ENCODE data around the gene NEURL1. TPM values are rescaled to one million over a fixed set of nuclear protein-coding genes. Genes with fewer than 3 reads are reported as not detected.

NEURL1 gene
- total and polyA plus RNA-seq, 2 donors (not counting 3 experiments of a cell fraction or from before 2014, with no cell fraction given): 0.06 to 0.22 TPM

DNA sequence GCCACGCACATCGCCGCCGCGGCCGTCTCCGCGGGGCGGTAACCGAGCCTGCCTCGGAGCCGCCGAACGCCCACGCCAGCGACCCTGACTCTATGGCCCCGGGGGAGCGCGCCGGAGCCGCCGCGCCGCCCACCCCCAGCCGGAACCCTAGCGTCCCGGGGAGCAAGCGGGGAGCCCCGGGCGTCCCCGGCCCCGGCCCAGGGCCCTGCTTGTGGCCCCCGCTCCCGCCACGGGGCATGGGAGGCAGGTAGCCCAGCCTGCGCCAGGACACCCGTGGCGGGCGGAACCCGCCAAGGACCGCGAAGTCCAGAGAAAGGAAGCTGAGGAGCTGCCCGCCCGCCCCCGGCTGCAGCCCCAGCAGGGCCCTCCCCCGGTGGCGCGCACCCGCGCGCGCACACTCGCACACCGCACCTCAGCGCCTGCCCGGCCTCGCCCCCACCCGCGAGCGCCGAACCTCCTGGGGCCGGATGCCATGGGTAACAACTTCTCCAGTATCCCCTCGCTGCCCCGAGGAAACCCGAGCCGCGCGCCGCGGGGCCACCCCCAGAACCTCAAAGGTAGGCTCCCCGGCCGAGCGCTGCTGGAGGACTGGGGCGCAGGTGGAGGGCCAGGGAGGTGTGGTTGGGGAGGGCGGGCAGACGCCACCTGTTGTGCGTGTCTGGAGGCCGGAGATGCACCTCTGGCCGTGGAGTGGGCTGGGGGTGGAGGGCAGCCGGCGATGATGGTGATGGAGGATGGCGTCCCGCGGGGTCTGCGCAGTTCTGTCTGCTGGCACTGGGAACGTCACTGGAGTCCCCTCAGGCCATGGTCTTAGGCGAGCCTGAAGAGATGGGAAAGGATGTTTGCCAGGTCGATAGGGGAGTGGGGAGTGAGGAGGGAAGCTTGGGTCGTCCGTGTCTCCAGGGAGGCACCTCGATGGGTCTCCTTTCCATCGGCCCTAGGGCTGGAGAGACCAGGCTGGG lies 692 bp downstream of the NEURL1 start:
- no peaks in the 10 kb centered on the region for H4K20me1 ChIP-seq (replicated peaks; ENCODE audit: control insufficient read depth, extremely low read depth, insufficient read depth, low read length)
- BruUV-seq (replicated peaks): no TSS peak
- no peaks in the 10 kb centered on the region for H3K36me3 ChIP-seq (ENCODE audit: control insufficient read depth in 2 of 2, extremely low read depth in 1 of 2, insufficient read depth in 2 of 2, low read length in 2 of 2)
- no peaks in the 10 kb centered on the region for H3K79me2 ChIP-seq (ENCODE audit: control insufficient read depth, insufficient read depth, low read length)
- TF ChIP-seq EZH2 (IDR thresholded peaks at IDR 0.05; ENCODE audit: borderline replicate concordance, low read depth, low read length, severe bottlenecking) (peak; percentile 83), GATA2 (IDR thresholded peaks at IDR 0.05; ENCODE audit: insufficient read depth, insufficient read length, low read depth, low read length) (no peak), MYC (IDR thresholded peaks at IDR 0.05; ENCODE audit: low read depth, low read length) (no peak)
- H3K9me3 ChIP-seq (replicated peaks; ENCODE audit: control insufficient read depth, insufficient read depth, low read length): no peaks in the 10 kb centered on the region
- peak overlapping the region; percentile 59 for H3K4me2 ChIP-seq (ENCODE audit: insufficient read depth, low read length)
- H3K4me1 ChIP-seq (ENCODE audit: control insufficient read depth, extremely low read depth, insufficient read depth, low read length): peaks cover 11% of the 10 kb centered on the region
- peak overlapping the region in 2 of 3 experiments; percentile 34 to 43 for H3K4me3 ChIP-seq (replicated peaks in 1 of 3; ENCODE audit: insufficient read depth in 1 of 3, low read depth in 1 of 3, low read length in 3 of 3)
- no peak for FAIRE-seq
- H3K27ac ChIP-seq (ENCODE audit: insufficient read depth, low read depth, low read length): no peak overlapping the region
- dilution Hi-C loops (cut with MboI; ENCODE audit: extremely low pct_ligation_motif_present, low sequenced_read_pairs): no loop called here
- H3K27me3 ChIP-seq (ENCODE audit: control insufficient read depth in 2 of 2, insufficient read depth in 2 of 2, low read length in 2 of 2): peaks cover 29 to 50% of the 10 kb centered on the region in 2 experiments
- H3K9me1 ChIP-seq (replicated peaks; ENCODE audit: control insufficient read depth, extremely low read depth, insufficient read depth, low read length): no peaks in the 10 kb centered on the region
- H3K9ac ChIP-seq (replicated peaks; ENCODE audit: extremely low read depth, insufficient read depth, low read length): no peak overlapping the region
- POLR2A ChIA-PET: no interaction called here
- no peak for DNase-seq (ENCODE audit: low read depth, low spot score)
- H2AFZ ChIP-seq (ENCODE audit: low read depth, low read length): peak overlapping the region; percentile 22
- CTCF ChIA-PET: interaction anchor here (1.0 to 4.6 kb wide), 7 partner anchors 8 to 162 kb away, joined by 3 to 17 read pairs (median 3); no protein-coding TSS in a partner anchor
- intact Hi-C loops (cut with micrococcal nuclease): no loop called here

DNA sequence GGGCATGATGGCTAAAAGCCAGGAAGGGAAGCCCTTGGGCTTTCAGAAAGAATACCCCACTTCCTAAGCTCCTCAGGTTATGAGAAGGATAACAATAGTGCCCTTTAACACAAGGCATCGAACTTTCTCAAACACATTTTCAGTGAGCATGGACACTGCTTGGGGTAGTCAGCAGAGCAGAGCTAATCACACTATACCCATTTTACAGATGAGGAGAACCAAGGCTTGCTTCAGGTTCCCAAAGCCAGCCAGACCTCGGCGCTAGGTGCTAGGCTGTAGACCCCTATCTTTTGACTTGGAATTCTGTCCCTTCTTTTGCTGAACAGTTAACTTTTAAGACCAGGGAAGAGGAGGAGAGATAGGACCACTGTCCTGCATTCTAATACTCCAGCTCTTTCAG lies 1.8 kb downstream of the NEURL1 start:
- H3K4me1 ChIP-seq (ENCODE audit: control insufficient read depth, extremely low read depth, insufficient read depth, low read length): peaks cover 11% of the 10 kb centered on the region
- no TSS peak for BruUV-seq (replicated peaks)
- intact Hi-C loops (cut with micrococcal nuclease): no loop called here
- dilution Hi-C loops (cut with MboI; ENCODE audit: extremely low pct_ligation_motif_present, low sequenced_read_pairs): no loop called here
- ChIA-PET POLR2A (no interaction called here), CTCF (interaction anchor here (1.0 to 1.2 kb wide), 2 partner anchors 9 to 11 kb away, joined by 3 to 4 read pairs; no protein-coding TSS in a partner anchor)
- H3K27ac ChIP-seq (ENCODE audit: insufficient read depth, low read depth, low read length): no peak overlapping the region
- H4K20me1 ChIP-seq (replicated peaks; ENCODE audit: control insufficient read depth, extremely low read depth, insufficient read depth, low read length): no peaks in the 10 kb centered on the region
- DNase-seq (ENCODE audit: low read depth, low spot score): no peak
- no peak overlapping the region for H3K9ac ChIP-seq (replicated peaks; ENCODE audit: extremely low read depth, insufficient read depth, low read length)
- TF ChIP-seq MYC (IDR thresholded peaks at IDR 0.05; ENCODE audit: low read depth, low read length) (no peak), JUN (IDR thresholded peaks at IDR 0.05; ENCODE audit: borderline replicate concordance, insufficient read depth, insufficient read length, low read depth) (no peak), FOS (IDR thresholded peaks at IDR 0.05; ENCODE audit: borderline replicate concordance, insufficient read depth, low read length) (no peak), EZH2 (IDR thresholded peaks at IDR 0.05; ENCODE audit: borderline replicate concordance, low read depth, low read length, severe bottlenecking) (no peak), POLR2AphosphoS5 (IDR thresholded peaks at IDR 0.05; ENCODE audit: insufficient read depth, low read depth, low read length) (no peak)
- H2AFZ ChIP-seq (ENCODE audit: low read depth, low read length): no peak overlapping the region
- H3K27me3 ChIP-seq (ENCODE audit: control insufficient read depth in 2 of 2, insufficient read depth in 2 of 2, low read length in 2 of 2): peaks cover 33 to 53% of the 10 kb centered on the region in 2 experiments
- H3K79me2 ChIP-seq (ENCODE audit: control insufficient read depth, insufficient read depth, low read length): no peaks in the 10 kb centered on the region
- H3K36me3 ChIP-seq (ENCODE audit: control insufficient read depth in 2 of 2, extremely low read depth in 1 of 2, insufficient read depth in 2 of 2, low read length in 2 of 2): no peaks in the 10 kb centered on the region
- no peak for FAIRE-seq
- H3K9me3 ChIP-seq (replicated peaks; ENCODE audit: control insufficient read depth, insufficient read depth, low read length): no peaks in the 10 kb centered on the region
- H3K4me3 ChIP-seq (replicated peaks in 1 of 3; ENCODE audit: insufficient read depth in 1 of 3, low read depth in 1 of 3, low read length in 3 of 3): no peak overlapping the region
- H3K4me2 ChIP-seq (ENCODE audit: insufficient read depth, low read length): no peak overlapping the region
- H3K9me1 ChIP-seq (replicated peaks; ENCODE audit: control insufficient read depth, extremely low read depth, insufficient read depth, low read length): no peaks in the 10 kb centered on the region

Data from endothelial cell of umbilical vein (primary cell).